Spleen (tissue), 11 donors: Measurements from ENCODE around the gene RBBP8NL. TPM values are rescaled to one million over a fixed set of nuclear protein-coding genes. Genes with fewer than 3 reads are reported as not detected.

ENCODE experiments used
- DNase-seq: peaks from one replicate; pipeline ENCODE4 v3.0.0-alpha.2; 2020
- H3K27ac ChIP-seq, 8 donors: fragments of 200-600 bp; sonication (generic) in 7 of 8; 1 replicate in 4 of 8; 2 replicates in 4 of 8; pipeline versions ENCODE4 v1.5.0 to v1.8.0; 2016 to 2021; ENCODE audit warnings: inconsistent platforms in 4 of 8, mild to moderate bottlenecking in 4 of 8, moderate library complexity in 1 of 8
- H3K27me3 ChIP-seq, 7 donors: fragments of 200-600 bp; sonication (generic) in 6 of 7; replicated peaks in 1 of 7; 1 replicate in 4 of 7; 2 replicates in 3 of 7; pipeline versions ENCODE4 v1.5.0 to v1.8.0; 2016 to 2021; ENCODE audit warnings: inconsistent platforms in 3 of 7, mild to moderate bottlenecking in 1 of 7
- H3K36me3 ChIP-seq, 6 donors: fragments of 200-600 bp; sonication (generic) in 5 of 6; 1 replicate in 4 of 6; 2 replicates in 2 of 6; pipeline versions ENCODE4 v1.5.0 to v1.8.0; 2016 to 2021; ENCODE audit warnings: inconsistent platforms in 2 of 6
- H3K4me1 ChIP-seq, 6 donors: fragments of 200-600 bp; sonication (generic) in 5 of 6; 1 replicate in 3 of 6; 2 replicates in 3 of 6; pipeline versions ENCODE4 v1.5.0 to v1.8.0; 2016 to 2021; ENCODE audit warnings: inconsistent platforms in 3 of 6
- H3K4me3 ChIP-seq, 8 donors: fragments of 200-600 bp; sonication (generic) in 7 of 8; 1 replicate in 4 of 8; 2 replicates in 4 of 8; pipeline versions ENCODE4 v1.5.0 to v1.8.0; 2016 to 2021; ENCODE audit warnings: inconsistent platforms in 4 of 8, mild to moderate bottlenecking in 4 of 8, moderate library complexity in 2 of 8
- H3K9me3 ChIP-seq, 8 donors: fragments of 200-600 bp; sonication (generic) in 7 of 8; 1 replicate in 4 of 8; 2 replicates in 4 of 8; pipeline versions ENCODE4 v1.5.0 to v1.8.0; 2016 to 2021; ENCODE audit warnings: inconsistent platforms in 4 of 8
- CTCF ChIP-seq, 11 experiments: fragments of 200-600 bp in 7 of 11; fragments of 450-650 bp in 4 of 11; sonication (generic) in 4 of 11; IDR thresholded peaks in 8 of 11; conservative IDR thresholded peaks in 3 of 11; 1 replicate in 7 of 11; 2 replicates in 4 of 11; pipeline versions ENCODE4 v1.4.0 to v1.8.0; 2016 to 2021; ENCODE audit warnings: antibody characterized with exemption in 11 of 11, inconsistent platforms in 4 of 11, mild to moderate bottlenecking in 1 of 11
- POLR2A ChIP-seq, 3 donors: fragments of 450-650 bp; IDR thresholded peaks; one replicate each; pipeline ENCODE4 v1.5.1; 2017; ENCODE audit warnings: antibody characterized with exemption in 3 of 3, mild to moderate bottlenecking in 1 of 3
- POLR2AphosphoS5 ChIP-seq, 3 donors: sonication (generic); formaldehyde crosslinking; IDR thresholded peaks; one replicate each; pipeline ENCODE4 v1.5.1; 2017; ENCODE audit warnings: antibody characterized with exemption in 3 of 3
- WGBS, 5 donors: extraction: QIAGEN DNeasy Blood & Tissue Kit in 3 of 5; methylation state at CpG; one replicate each; pipeline versions ENCODE4 v1.1.5 to v1.1.7; 2013 to 2018; 5-methylcytosine and 5-hydroxymethylcytosine counted together
- intact Hi-C: fragments of 100-400 bp; cut with DNase I; formaldehyde crosslinking; loops from one replicate; pipeline ENCODE4 v1.15.0; 2023; ENCODE audit warnings: low total_unique reads
- polyA plus RNA-seq, 3 donors: library from polyadenylated mRNA; stranded (reverse); fragments of 200-250 nt; gene quantifications; one replicate each; pipeline ENCODE4 v1.2.1, GENCODE V29; 2013
- total RNA-seq, 7 donors: library from RNA; depleted of rRNA in 3 of 7; stranded (reverse); fragments of >200 nt in 3 of 7; fragmentation: NEBNext Ultra II Directional in 4 of 7; extraction: Animal tissue kit (Norgen Biotek cat#: 25700) in 4 of 7; gene quantifications; one replicate each; pipeline versions ENCODE4 v1.1.0 to v1.2.1, GENCODE V29; 2016 to 2021
- donor health status: healthy with polysubstance abuse.
- donor health status: DM: no; HTN: no; CAD: no; lungs with moderate emphysema.
- donor health status: DM: no; HTN: no; CAD: no.
- donor health status: Bipolar disorder and iron deficiency.
- donor health status: healthy.
- donor health status: DM: no; HTN: no; CAD: no.
- donor health status: DM: yes; HTN: yes; CAD: no.

The RBBP8NL gene
- total and polyA plus RNA-seq, 10 donors = 0.03 TPM; not detected in 9

DNA sequence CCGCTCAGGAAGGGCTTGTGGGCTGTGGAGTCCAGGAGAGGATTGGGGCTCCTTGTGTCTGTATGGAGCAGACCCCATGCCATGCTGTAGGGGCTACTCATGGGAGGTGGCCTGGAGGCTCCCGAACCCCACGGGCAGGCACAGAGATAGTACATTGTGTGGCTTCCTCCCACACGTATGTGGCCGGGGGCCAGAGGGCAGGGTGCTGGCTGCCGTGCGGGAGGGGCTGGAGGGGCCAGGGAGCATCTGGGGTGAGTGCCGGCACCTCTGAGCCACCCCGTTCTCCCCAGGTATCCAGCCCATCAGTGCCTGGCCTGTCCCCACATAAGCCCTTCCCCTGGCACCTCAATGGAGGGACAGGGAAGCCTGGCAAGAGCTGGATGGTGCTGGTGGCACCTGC lies 7.6 kb downstream of the RBBP8NL start:
- no peaks in the 10 kb centered on the region for H3K36me3 ChIP-seq
- no peak for TF ChIP-seq POLR2AphosphoS5 (IDR thresholded peaks at IDR 0.05)
- TF ChIP-seq POLR2A (IDR thresholded peaks at IDR 0.05) = no peak
- no peak for TF ChIP-seq CTCF (IDR thresholded peaks at IDR 0.05 in 8 of 11, conservative IDR thresholded peaks at IDR 0.05 in 3 of 11)
- H3K4me1 ChIP-seq = no peaks in the 10 kb centered on the region
- intact Hi-C loops = no loop called here
- H3K9me3 ChIP-seq = no peaks in the 10 kb centered on the region
- H3K27ac ChIP-seq = no peak overlapping the region
- H3K4me3 ChIP-seq = no peak overlapping the region
- DNase-seq = no peak
- H3K27me3 ChIP-seq = peaks cover 0 to 70% (median 25%) of the 10 kb centered on the region in 7 donors
- WGBS, 5 donors = 71 to 84% (median 74%) methylated on average over 7 to 9 of the region's 9 CpGs

DNA sequence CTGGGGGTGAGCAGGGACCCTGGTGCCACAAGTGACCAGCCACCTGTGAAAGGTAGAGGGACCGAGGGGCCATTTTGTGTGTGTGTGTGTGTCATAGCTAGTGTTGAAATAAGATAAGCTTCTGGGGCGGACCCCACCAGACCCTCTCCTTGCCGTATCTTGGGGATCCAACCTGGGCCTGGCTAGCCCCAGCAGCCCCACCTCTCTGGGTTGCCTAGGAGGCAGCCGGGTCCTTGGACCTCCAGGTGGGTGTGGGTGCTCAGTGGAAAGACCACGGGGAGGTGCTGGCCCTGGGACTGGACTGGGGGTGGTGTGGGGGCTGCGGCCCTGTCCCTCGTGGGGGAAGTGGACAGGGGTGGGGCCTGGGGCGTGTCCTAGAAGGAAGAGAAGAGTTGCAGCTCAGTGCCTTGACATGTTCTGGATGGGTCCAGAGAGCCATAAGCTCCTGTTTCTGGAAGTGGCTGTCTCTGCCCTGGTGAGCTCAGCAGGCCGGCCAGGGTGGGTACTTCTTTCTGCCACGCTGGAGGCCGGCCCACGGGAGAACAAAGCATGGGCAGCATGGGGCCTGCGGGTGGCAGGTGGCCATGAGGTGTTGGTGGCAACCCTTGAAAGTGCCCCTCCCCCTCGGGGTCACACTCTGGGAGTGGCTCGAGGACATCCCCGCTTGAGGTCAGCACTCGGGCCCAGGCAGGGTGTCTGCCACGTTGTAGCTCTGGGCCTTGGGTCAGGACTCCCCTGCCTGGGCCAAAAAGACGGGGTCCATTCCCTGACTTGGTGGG lies 8.4 kb downstream of the RBBP8NL start:
- no peak overlapping the region for H3K27ac ChIP-seq
- H3K4me1 ChIP-seq = no peaks in the 10 kb centered on the region
- intact Hi-C loops = no loop called here
- no peak for TF ChIP-seq POLR2A (IDR thresholded peaks at IDR 0.05)
- no peak for TF ChIP-seq POLR2AphosphoS5 (IDR thresholded peaks at IDR 0.05)
- no peak for TF ChIP-seq CTCF (IDR thresholded peaks at IDR 0.05 in 8 of 11, conservative IDR thresholded peaks at IDR 0.05 in 3 of 11)
- no peak overlapping the region for H3K4me3 ChIP-seq
- WGBS, 5 donors = 64 to 85% (median 79%) methylated on average over 5 to 19 of the region's 19 CpGs
- no peaks in the 10 kb centered on the region for H3K9me3 ChIP-seq
- H3K36me3 ChIP-seq = no peaks in the 10 kb centered on the region
- H3K27me3 ChIP-seq = peaks cover 0 to 67% (median 18%) of the 10 kb centered on the region in 7 donors
- DNase-seq = no peak

DNA sequence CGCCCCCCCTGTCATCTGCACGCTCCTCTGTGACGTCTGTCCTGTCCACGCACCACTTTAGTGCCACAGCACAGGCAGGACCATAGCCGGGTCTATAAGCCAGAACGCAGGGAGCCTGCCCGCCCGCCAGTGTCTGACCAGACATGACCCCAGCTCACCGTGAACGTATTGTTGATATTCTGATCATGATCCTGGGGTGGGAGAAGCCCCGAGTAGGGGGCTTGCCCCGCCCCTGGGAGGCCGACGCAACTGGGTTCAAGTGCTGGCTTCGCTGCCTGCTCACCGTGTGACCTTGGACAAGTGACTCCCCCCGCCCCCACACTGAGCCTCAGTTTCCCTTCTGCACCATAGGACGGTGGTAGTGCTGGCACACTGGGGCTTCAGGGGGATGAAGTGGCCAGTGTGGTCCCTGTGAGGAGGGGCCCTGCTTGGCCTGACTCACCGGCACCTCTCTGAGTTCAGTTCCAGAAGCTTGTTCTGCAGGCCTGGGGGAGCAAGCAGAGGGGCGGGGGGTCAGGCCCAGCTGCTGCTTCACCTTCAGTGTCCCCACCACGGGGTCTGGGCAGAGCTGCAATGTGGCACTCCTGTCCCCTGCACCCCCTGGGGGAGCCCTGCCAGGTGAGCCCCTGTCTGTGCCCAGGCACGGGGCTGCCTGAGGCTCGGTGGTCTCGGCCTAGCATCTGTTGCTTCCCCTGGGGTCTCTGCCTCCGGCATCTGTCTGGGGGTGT lies 9.2 kb downstream of the RBBP8NL start:
- DNase-seq = no peak
- Histone ChIP-seq H3K36me3 (no peaks in the 10 kb centered on the region), H3K27ac (no peak overlapping the region), H3K9me3 (no peaks in the 10 kb centered on the region), H3K4me1 (no peaks in the 10 kb centered on the region), H3K4me3 (no peak overlapping the region), H3K27me3 (peaks cover 0 to 60% (median 12%) of the 10 kb centered on the region in 7 donors)
- WGBS, 5 donors = 78 to 83% (median 81%) methylated on average over 18 to 25 of the region's 25 CpGs
- TF ChIP-seq CTCF (IDR thresholded peaks at IDR 0.05 in 8 of 11, conservative IDR thresholded peaks at IDR 0.05 in 3 of 11) = no peak
- intact Hi-C loops = no loop called here
